ENCODE data around the gene RCAN2. TPM values are rescaled to one million over a fixed set of nuclear protein-coding genes. Genes with fewer than 3 reads are reported as not detected.

Gene RCAN2
- total RNA-seq, 1 experiment from 2014 or later = 0.44 TPM

DNA sequence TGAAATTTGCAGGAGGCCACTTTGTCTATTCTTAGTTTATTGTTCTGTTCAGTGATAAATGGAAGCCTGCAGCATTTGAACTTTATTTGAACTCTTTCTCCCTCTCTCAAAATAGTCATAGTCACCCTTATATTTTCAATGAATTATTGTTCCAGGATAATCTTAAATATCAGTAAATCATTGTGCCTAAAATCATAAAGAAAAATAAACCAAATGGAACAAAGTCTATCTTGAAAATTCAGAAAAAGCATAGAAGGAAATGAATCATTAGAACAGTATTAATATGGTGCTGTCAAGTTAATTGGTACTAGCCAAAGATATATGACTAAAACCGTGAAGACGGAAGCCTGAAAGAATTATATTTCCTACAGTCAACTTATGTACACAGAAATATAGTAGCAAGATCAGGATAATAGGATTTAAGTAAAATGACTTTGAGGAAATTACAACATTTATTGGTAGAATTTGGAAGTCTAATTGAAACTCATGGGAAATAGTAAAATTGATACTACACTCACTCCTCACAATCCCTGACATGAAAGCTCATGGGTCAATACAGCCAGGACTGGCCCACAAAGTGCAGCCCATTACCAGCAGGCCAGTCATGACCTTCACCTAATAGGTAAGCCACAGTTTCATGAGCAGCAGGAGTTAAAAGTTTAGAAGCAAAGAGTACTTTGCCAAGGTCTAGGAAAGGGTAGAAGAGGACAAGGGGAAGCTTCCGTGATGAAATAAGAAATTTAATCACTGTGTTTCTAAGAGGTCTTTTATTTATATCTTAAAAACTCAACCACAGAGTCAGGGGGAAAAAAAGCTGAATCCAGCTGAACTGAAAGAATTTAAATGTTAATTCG is 200.6 kb downstream of the RCAN2 start:
- ChIA-PET CTCF (no interaction called here), POLR2A (ENCODE audit: unreplicated experiment) (no interaction called here)

DNA sequence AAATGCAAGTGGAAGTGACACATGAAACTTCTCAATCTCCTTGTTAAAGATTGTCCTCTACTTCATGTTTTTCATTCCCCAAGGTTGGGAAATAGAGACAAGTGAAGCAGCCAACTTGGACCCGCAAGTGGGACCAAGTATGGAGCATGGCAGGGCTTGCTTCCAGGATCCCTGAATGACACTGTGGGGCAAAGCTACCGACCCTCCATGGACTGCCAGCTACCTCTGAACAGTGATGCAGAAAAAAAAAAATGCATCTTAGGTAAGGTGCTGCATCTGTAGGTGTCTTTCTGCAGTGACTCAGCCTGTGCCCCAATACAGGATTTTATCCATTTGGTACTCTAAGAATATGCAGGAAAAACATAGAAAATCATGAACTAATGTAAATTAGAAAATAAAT is 201.4 kb downstream of the RCAN2 start:
- H3K4me2 ChIP-seq = no peak overlapping the region
- H3K27me3 ChIP-seq (ENCODE audit: insufficient read depth, low read depth) = 0 out of 2 replicates have a peak, but pooled peaks cover 2% of the 10 kb centered on the region

More for the DNA sequence above, 200.6 kb downstream of the RCAN2 start:
- H3K4me2 ChIP-seq = no peak overlapping the region
- H3K9me2 ChIP-seq (ENCODE audit: insufficient read depth) = no peaks in the 10 kb centered on the region
- no peaks in the 10 kb centered on the region for H3F3A ChIP-seq (ENCODE audit: insufficient read depth, low read depth)
- no peaks in the 10 kb centered on the region for H3K9me3 ChIP-seq (ENCODE audit: insufficient read depth, low read depth)
- no peaks in the 10 kb centered on the region for H4K20me1 ChIP-seq (ENCODE audit: insufficient read depth)
- no peaks in the 10 kb centered on the region for H3K4me1 ChIP-seq (replicated peaks; ENCODE audit: insufficient read depth)
- H3K27ac ChIP-seq = no peak overlapping the region
- no peaks in the 10 kb centered on the region for H3K79me2 ChIP-seq (ENCODE audit: low read depth)
- no peak overlapping the region for H2AFZ ChIP-seq
- H3K4me3 ChIP-seq = no peak overlapping the region
- TF ChIP-seq EZH2 (IDR thresholded peaks at IDR 0.05; ENCODE audit: low read depth) = no peak
- intact Hi-C loops (cut with micrococcal nuclease; ENCODE audit: unreplicated experiment) = no loop called here
- H3K36me3 ChIP-seq (ENCODE audit: low read depth) = no peaks in the 10 kb centered on the region
- no TSS peak for BruUV-seq (replicated peaks)
- DNase-seq = no peak
- H3K27me3 ChIP-seq (ENCODE audit: insufficient read depth, low read depth) = 0 out of 2 replicates have a peak, but pooled peaks cover 2% of the 10 kb centered on the region

DNA sequence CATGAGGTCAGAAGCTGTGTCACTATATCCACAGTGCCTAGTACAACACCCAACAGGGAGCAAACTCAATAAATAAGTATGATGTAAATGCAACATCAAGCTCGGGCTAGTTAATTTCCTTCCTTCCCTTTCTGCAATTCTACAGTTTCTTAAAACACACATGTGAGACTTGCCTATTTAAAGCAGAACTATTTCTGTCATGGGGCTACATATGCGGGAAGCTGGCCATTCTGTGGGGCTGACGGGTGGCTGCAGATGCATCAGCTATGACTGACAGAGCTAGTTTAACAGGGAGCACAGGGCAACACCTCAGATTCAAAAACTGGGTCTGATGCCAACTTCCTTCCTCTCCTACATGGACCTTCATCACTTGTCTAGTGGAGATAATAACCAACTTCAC is 202.4 kb downstream of the RCAN2 start:
- Histone ChIP-seq H3K4me1 (replicated peaks; ENCODE audit: insufficient read depth) (no peaks in the 10 kb centered on the region), H3K36me3 (ENCODE audit: low read depth) (no peaks in the 10 kb centered on the region), H3K9me2 (ENCODE audit: insufficient read depth) (no peaks in the 10 kb centered on the region), H2AFZ (no peak overlapping the region), H3K9me3 (ENCODE audit: insufficient read depth, low read depth) (no peaks in the 10 kb centered on the region), H3K79me2 (ENCODE audit: low read depth) (no peaks in the 10 kb centered on the region), H3K27ac (no peak overlapping the region), H3K4me2 (no peak overlapping the region), H3F3A (ENCODE audit: insufficient read depth, low read depth) (no peaks in the 10 kb centered on the region), H3K27me3 (ENCODE audit: insufficient read depth, low read depth) (0 out of 2 replicates have a peak, but pooled peaks cover 2% of the 10 kb centered on the region), H4K20me1 (ENCODE audit: insufficient read depth) (no peaks in the 10 kb centered on the region), H3K4me3 (no peak overlapping the region)
- ChIA-PET POLR2A (ENCODE audit: unreplicated experiment) (no interaction called here), CTCF (interaction anchor here (0.6 kb wide), 1 partner anchor 67 kb away, joined by 4 read pairs; no protein-coding TSS in a partner anchor)
- no peak for DNase-seq
- BruUV-seq (replicated peaks) = no TSS peak
- TF ChIP-seq, protein P1, sequence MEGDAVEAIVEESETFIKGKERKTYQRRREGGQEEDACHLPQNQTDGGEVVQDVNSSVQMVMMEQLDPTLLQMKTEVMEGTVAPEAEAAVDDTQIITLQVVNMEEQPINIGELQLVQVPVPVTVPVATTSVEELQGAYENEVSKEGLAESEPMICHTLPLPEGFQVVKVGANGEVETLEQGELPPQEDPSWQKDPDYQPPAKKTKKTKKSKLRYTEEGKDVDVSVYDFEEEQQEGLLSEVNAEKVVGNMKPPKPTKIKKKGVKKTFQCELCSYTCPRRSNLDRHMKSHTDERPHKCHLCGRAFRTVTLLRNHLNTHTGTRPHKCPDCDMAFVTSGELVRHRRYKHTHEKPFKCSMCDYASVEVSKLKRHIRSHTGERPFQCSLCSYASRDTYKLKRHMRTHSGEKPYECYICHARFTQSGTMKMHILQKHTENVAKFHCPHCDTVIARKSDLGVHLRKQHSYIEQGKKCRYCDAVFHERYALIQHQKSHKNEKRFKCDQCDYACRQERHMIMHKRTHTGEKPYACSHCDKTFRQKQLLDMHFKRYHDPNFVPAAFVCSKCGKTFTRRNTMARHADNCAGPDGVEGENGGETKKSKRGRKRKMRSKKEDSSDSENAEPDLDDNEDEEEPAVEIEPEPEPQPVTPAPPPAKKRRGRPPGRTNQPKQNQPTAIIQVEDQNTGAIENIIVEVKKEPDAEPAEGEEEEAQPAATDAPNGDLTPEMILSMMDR (conservative IDR thresholded peaks at IDR 0.05) = no peak
- no peak for TF ChIP-seq EZH2 (IDR thresholded peaks at IDR 0.05; ENCODE audit: low read depth)
- intact Hi-C loops (cut with micrococcal nuclease; ENCODE audit: unreplicated experiment) = no loop called here

More for the DNA sequence above, 201.4 kb downstream of the RCAN2 start:
- Histone ChIP-seq H3K9me2 (ENCODE audit: insufficient read depth) (no peaks in the 10 kb centered on the region), H4K20me1 (ENCODE audit: insufficient read depth) (no peaks in the 10 kb centered on the region), H3K27ac (no peak overlapping the region), H3K4me3 (no peak overlapping the region), H3F3A (ENCODE audit: insufficient read depth, low read depth) (no peaks in the 10 kb centered on the region), H3K36me3 (ENCODE audit: low read depth) (no peaks in the 10 kb centered on the region), H2AFZ (no peak overlapping the region), H3K79me2 (ENCODE audit: low read depth) (no peaks in the 10 kb centered on the region), H3K4me1 (replicated peaks; ENCODE audit: insufficient read depth) (no peaks in the 10 kb centered on the region), H3K9me3 (ENCODE audit: insufficient read depth, low read depth) (no peaks in the 10 kb centered on the region)
- ChIA-PET POLR2A (ENCODE audit: unreplicated experiment) (no interaction called here), CTCF (no interaction called here)
- intact Hi-C loops (cut with micrococcal nuclease; ENCODE audit: unreplicated experiment) = no loop called here
- DNase-seq = no peak
- BruUV-seq (replicated peaks) = no TSS peak
- TF ChIP-seq, protein P1 (conservative IDR thresholded peaks at IDR 0.05) = no peak
- no peak for TF ChIP-seq EZH2 (IDR thresholded peaks at IDR 0.05; ENCODE audit: low read depth)

Data from PC-9 (cell line).